Liver (tissue), 3 donors: ENCODE measurements around the gene THADA.

Source experiments
- CTCF ChIP-seq: fragments of 150-350 bp; IDR thresholded peaks from 2 replicates; pipeline ENCODE4 v1.5.1; 2017; ENCODE audit warnings: improper control_type of control experiment, low read depth, low read length; ENCODE audit not compliant: missing input control
- MAX ChIP-seq: IDR thresholded peaks from 2 replicates; pipeline ENCODE4 v1.6.1; 2016; ENCODE audit warnings: antibody characterized with exemption
- REST ChIP-seq: IDR thresholded peaks from 2 replicates; pipeline ENCODE4 v1.6.1; 2016; ENCODE audit warnings: antibody characterized with exemption, mild to moderate bottlenecking
- RXRA ChIP-seq, 2 donors: IDR thresholded peaks; 2 replicates each; pipeline ENCODE4 v1.6.1; 2017 to 2018; ENCODE audit warnings: antibody characterized with exemption in 2 of 2, mild to moderate bottlenecking in 1 of 2
- TAF1 ChIP-seq: conservative IDR thresholded peaks from 2 replicates; pipeline ENCODE4 v1.6.1; 2016; ENCODE audit warnings: antibody characterized with exemption, mild to moderate bottlenecking
- ZBTB33 ChIP-seq: IDR thresholded peaks from 2 replicates; pipeline ENCODE4 v1.6.1; 2016; ENCODE audit warnings: antibody characterized with exemption
- donor health status: healthy.
- donor health status: healthy.

GRCh38 chr2:43258547-43259156 is 337.2 kb downstream of the THADA start:
- TF ChIP-seq CTCF (no peak), TAF1 (no peak), REST (no peak), RXRA (IDR thresholded peaks at IDR 0.05) (peak; percentile 84 to 92), ZBTB33 (no peak), MAX (peak; percentile 9)
